Loucy (cell line): Measurements from ENCODE around the gene DNAH8.

Source experiments
- H2AFZ ChIP-seq: fragments of 200-600 bp; sonication (generic); 2 replicates; pipeline ENCODE4 v1.6.0; 2016; ENCODE audit warnings: antibody characterized with exemption, mild to moderate bottlenecking, low read length, moderate library complexity
- H3F3A ChIP-seq: fragments of 200-600 bp; 2 replicates; pipeline ENCODE4 v1.6.0; 2016; ENCODE audit warnings: antibody characterized with exemption, low read depth, mild to moderate bottlenecking
- H3K27me3 ChIP-seq: fragments of 200-600 bp; sonication (generic); 2 replicates; pipeline ENCODE4 v1.6.1; 2014; ENCODE audit warnings: low read length, mild to moderate bottlenecking; ENCODE audit not compliant: insufficient read depth, poor library complexity, severe bottlenecking
- H3K36me3 ChIP-seq: fragments of 200-600 bp; sonication (generic); 2 replicates; pipeline ENCODE4 v1.6.1; 2016; ENCODE audit warnings: low read length; ENCODE audit not compliant: insufficient read depth
- H3K4me1 ChIP-seq: fragments of 200-600 bp; sonication (generic); 2 replicates; pipeline ENCODE4 v1.5.1; 2014; ENCODE audit warnings: low read length, mild to moderate bottlenecking; ENCODE audit not compliant: insufficient read depth, poor library complexity, severe bottlenecking
- H3K4me2 ChIP-seq: fragments of 200-600 bp; sonication (generic); 2 replicates; pipeline ENCODE4 v1.6.0; 2014; ENCODE audit warnings: antibody characterized with exemption, low read length, low read depth, mild to moderate bottlenecking; ENCODE audit not compliant: poor library complexity, severe bottlenecking
- H3K4me3 ChIP-seq: fragments of 200-600 bp; sonication (generic); 2 replicates; pipeline ENCODE4 v1.5.1; 2014; ENCODE audit warnings: low read length, mild to moderate bottlenecking, mixed read lengths; ENCODE audit not compliant: poor library complexity, severe bottlenecking
- H3K79me2 ChIP-seq: fragments of 200-600 bp; sonication (generic); 2 replicates; pipeline ENCODE4 v1.6.1; 2014; ENCODE audit warnings: low read length; ENCODE audit not compliant: insufficient read depth
- H3K9ac ChIP-seq: fragments of 200-600 bp; sonication (generic); 2 replicates; pipeline ENCODE4 v1.6.0; 2014; ENCODE audit warnings: mild to moderate bottlenecking, low read depth, low read length, moderate library complexity; ENCODE audit not compliant: poor library complexity, severe bottlenecking
- H3K9me2 ChIP-seq: fragments of 200-600 bp; sonication (generic); replicated peaks from 2 replicates; pipeline ENCODE4 v1.6.1; 2016; ENCODE audit warnings: low read depth, low read length, mixed read lengths
- H3K9me3 ChIP-seq: fragments of 200-600 bp; sonication (generic); 2 replicates; pipeline ENCODE4 v1.6.1; 2014; ENCODE audit warnings: mild to moderate bottlenecking, antibody characterized with exemption, low read length, low read depth; ENCODE audit not compliant: insufficient read depth
- H4K20me1 ChIP-seq: fragments of 200-600 bp; sonication (generic); 2 replicates; pipeline ENCODE4 v1.6.0; 2014; ENCODE audit warnings: antibody characterized with exemption, low read length, mild to moderate bottlenecking; ENCODE audit not compliant: insufficient read depth, poor library complexity, severe bottlenecking
- EZH2phosphoT487 ChIP-seq: fragments of 200-600 bp; IDR thresholded peaks from 2 replicates; pipeline ENCODE4 v1.6.1; 2018; ENCODE audit warnings: antibody characterized with exemption, mild to moderate bottlenecking, moderate library complexity, borderline replicate concordance
- TF ChIP-seq, protein P1 (sequence below): fragments of 200-600 bp; sonication (generic); conservative IDR thresholded peaks from 2 replicates; pipeline ENCODE4 v1.5.1; 2014; ENCODE audit warnings: mild to moderate bottlenecking, antibody characterized with exemption, low read length

Gene DNAH8

DNA sequence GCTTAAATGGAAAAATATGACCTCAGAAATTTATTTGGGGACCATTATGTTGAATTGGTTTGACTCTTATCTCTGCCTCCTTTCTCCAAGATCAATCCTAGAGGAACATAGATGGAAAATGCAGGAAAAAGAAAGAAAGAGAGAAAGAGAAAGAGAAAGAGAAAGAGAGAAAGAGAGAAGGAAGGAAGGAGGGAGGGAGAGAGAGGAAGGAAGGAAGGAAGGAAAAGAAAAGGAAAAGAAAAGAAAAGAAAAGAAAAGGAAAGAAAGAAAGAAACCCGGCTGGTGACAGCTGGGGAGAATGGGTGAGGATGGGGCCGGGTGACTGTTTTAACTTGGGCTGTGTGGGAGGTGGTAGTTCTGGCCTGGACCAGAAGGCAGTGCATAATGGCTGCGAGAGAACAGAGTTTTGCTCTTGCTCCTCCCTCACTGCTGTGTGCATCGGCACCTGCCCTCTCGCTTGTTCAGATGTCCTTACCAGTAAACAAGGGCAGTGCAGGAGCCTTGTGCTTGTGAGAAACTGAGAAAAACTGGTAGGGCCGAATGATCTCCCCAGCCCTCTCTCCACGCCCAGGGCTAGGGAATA lies 36.8 kb upstream of the DNAH8 start:
- Histone ChIP-seq H2AFZ (no peak overlapping the region), H3K4me3 (no peak overlapping the region), H3K4me1 (no peaks in the 10 kb centered on the region), H3K36me3 (peaks cover 74% of the 10 kb centered on the region), H3K9me2 (no peaks in the 10 kb centered on the region), H4K20me1 (peaks cover 3% of the 10 kb centered on the region), H3K79me2 (no peaks in the 10 kb centered on the region), H3K9ac (no peak overlapping the region), H3K27me3 (no peaks in the 10 kb centered on the region), H3K4me2 (no peak overlapping the region), H3F3A (no peaks in the 10 kb centered on the region), H3K9me3 (no peaks in the 10 kb centered on the region)
- no peak for TF ChIP-seq EZH2phosphoT487
- TF ChIP-seq, protein P1, sequence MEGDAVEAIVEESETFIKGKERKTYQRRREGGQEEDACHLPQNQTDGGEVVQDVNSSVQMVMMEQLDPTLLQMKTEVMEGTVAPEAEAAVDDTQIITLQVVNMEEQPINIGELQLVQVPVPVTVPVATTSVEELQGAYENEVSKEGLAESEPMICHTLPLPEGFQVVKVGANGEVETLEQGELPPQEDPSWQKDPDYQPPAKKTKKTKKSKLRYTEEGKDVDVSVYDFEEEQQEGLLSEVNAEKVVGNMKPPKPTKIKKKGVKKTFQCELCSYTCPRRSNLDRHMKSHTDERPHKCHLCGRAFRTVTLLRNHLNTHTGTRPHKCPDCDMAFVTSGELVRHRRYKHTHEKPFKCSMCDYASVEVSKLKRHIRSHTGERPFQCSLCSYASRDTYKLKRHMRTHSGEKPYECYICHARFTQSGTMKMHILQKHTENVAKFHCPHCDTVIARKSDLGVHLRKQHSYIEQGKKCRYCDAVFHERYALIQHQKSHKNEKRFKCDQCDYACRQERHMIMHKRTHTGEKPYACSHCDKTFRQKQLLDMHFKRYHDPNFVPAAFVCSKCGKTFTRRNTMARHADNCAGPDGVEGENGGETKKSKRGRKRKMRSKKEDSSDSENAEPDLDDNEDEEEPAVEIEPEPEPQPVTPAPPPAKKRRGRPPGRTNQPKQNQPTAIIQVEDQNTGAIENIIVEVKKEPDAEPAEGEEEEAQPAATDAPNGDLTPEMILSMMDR: no peak

GRCh38 chr6:38679668-38680067 lies 35.4 kb upstream of the DNAH8 start:
- no peak for TF ChIP-seq EZH2phosphoT487
- TF ChIP-seq, protein P1: no peak
- Histone ChIP-seq H3K9me3 (no peaks in the 10 kb centered on the region), H3K27me3 (no peaks in the 10 kb centered on the region), H4K20me1 (peaks cover 3% of the 10 kb centered on the region), H3K9ac (no peak overlapping the region), H3K4me3 (no peak overlapping the region), H3K9me2 (no peaks in the 10 kb centered on the region), H3F3A (no peaks in the 10 kb centered on the region), H3K36me3 (peaks cover 76% of the 10 kb centered on the region), H3K79me2 (no peaks in the 10 kb centered on the region), H2AFZ (no peak overlapping the region), H3K4me1 (no peaks in the 10 kb centered on the region), H3K4me2 (no peak overlapping the region)

- TF ChIP-seq, protein P1: no peak
- no peak for TF ChIP-seq EZH2phosphoT487
- H4K20me1 ChIP-seq: peaks cover 15% of the 10 kb centered on the region
- peaks cover 3% of the 10 kb centered on the region; the same call in 1 of the 2 replicates for H3K79me2 ChIP-seq
- no peak overlapping the region for H3K4me3 ChIP-seq
- no peak overlapping the region for H2AFZ ChIP-seq
- no peaks in the 10 kb centered on the region for H3K4me1 ChIP-seq
- no peaks in the 10 kb centered on the region for H3F3A ChIP-seq
- H3K9me3 ChIP-seq: no peaks in the 10 kb centered on the region
- H3K9me2 ChIP-seq: no peaks in the 10 kb centered on the region
- peaks cover 65% of the 10 kb centered on the region for H3K36me3 ChIP-seq
- no peaks in the 10 kb centered on the region for H3K27me3 ChIP-seq
- H3K4me2 ChIP-seq: no peak overlapping the region
- H3K9ac ChIP-seq: no peak overlapping the region
Observed at GRCh38 chr6:38681850-38682249, 33.3 kb upstream of the DNAH8 start.
